ENCODE measurements around the gene SMAD3.

- TF ChIP-seq CTCF (IDR thresholded peaks at IDR 0.05) = no peak
- TF ChIP-seq POLR2A (IDR thresholded peaks at IDR 0.05) = no peak
These were observed 121.3 kb downstream of the SMAD3 start for GRCh38 chr15:67186688-67187087.
